C4-2B (cell line): Measurements from ENCODE around the gene ANKFY1.

Experiments
- H3K27ac ChIP-seq: fragments of 450-650 bp; 2 replicates; pipeline ENCODE4 v1.5.1; 2017
- CTCF ChIP-seq: fragments of 450-650 bp; conservative IDR thresholded peaks from 2 replicates; pipeline ENCODE4 v1.5.1; 2017; ENCODE audit warnings: mild to moderate bottlenecking
- ZFX ChIP-seq: fragments of 450-650 bp; IDR thresholded peaks from 2 replicates; pipeline ENCODE4 v1.6.1; 2017

Gene ANKFY1

GRCh38 chr17:4247361-4247970 is 16.3 kb downstream of the ANKFY1 start:
- TF ChIP-seq CTCF (no peak), ZFX (no peak)
- no peak overlapping the region for H3K27ac ChIP-seq

GRCh38 chr17:4246674-4247073 is 17.1 kb downstream of the ANKFY1 start:
- TF ChIP-seq CTCF, result no peak
- TF ChIP-seq ZFX, result no peak
- H3K27ac ChIP-seq, result no peak overlapping the region

GRCh38 chr17:4241535-4241934 is 22.2 kb downstream of the ANKFY1 start:
- no peak overlapping the region for H3K27ac ChIP-seq
- TF ChIP-seq CTCF (no peak), ZFX (no peak)

GRCh38 chr17:4236456-4236855 is 27.3 kb downstream of the ANKFY1 start:
- no peak overlapping the region for H3K27ac ChIP-seq
- TF ChIP-seq CTCF (no peak), ZFX (no peak)

- peak overlapping the region; percentile 33; the same call in 1 of the 2 replicates for H3K27ac ChIP-seq
- TF ChIP-seq ZFX (no peak), CTCF (no peak)
These were observed 28.2 kb downstream of the ANKFY1 start for GRCh38 chr17:4235372-4236279.

- TF ChIP-seq ZFX (no peak), CTCF (no peak)
- H3K27ac ChIP-seq, result no peak overlapping the region
These were observed 29.4 kb downstream of the ANKFY1 start for GRCh38 chr17:4234401-4234800.

GRCh38 chr17:4233668-4234258 is 30.0 kb downstream of the ANKFY1 start:
- no peak overlapping the region for H3K27ac ChIP-seq
- no peak for TF ChIP-seq ZFX
- TF ChIP-seq CTCF, result no peak
